RPMI7951 (cell line): ENCODE data around the gene B4GALNT2. TPM values are rescaled to one million over a fixed set of nuclear protein-coding genes. Genes with fewer than 3 reads are reported as not detected.
"Not testable (repeated sequence)": the region's sequence is repeated elsewhere in the genome, so short reads cannot be mapped to it uniquely, and the experiment has no call there.

Source experiments
- DNase-seq: peaks from one replicate; pipeline ENCODE4 v3.0.0-alpha.2; 2012; ENCODE audit warnings: low read depth
- total RNA-seq: library from RNA; depleted of rRNA; stranded (reverse); fragments of >200 nt; shearing (Covaris generic); gene quantifications from 2 replicates; pipeline ENCODE4 v1.2.3, GENCODE V29; 2014; rRNA removed

Gene B4GALNT2
- total RNA-seq: not detected in 2 replicates

- DNase-seq: no peak
Measured at GRCh38 chr17:49132699-49133364, at the start of gene B4GALNT2. B4GALNT2 (plus strand) TSS chr17:49132769; CDS start chr17:49132793, 24 bp downstream.

- DNase-seq: not testable (repeated sequence)
Measured at GRCh38 chr17:49085046-49085445, 47.5 kb upstream of the B4GALNT2 start.

GRCh38 chr17:49085565-49086315 lies 46.8 kb upstream of the B4GALNT2 start:
- DNase-seq: no peak

- DNase-seq: no peak
Measured at GRCh38 chr17:49086316-49086605, 46.3 kb upstream of the B4GALNT2 start.

- no peak for DNase-seq
Measured at GRCh38 chr17:49086649-49087048, 45.9 kb upstream of the B4GALNT2 start.

GRCh38 chr17:49089094-49089493 lies 43.5 kb upstream of the B4GALNT2 start:
- DNase-seq: no peak

GRCh38 chr17:49090878-49091594 lies 41.5 kb upstream of the B4GALNT2 start:
- no peak for DNase-seq

- peak; percentile 51 for DNase-seq
Measured at GRCh38 chr17:49093131-49093530, 39.4 kb upstream of the B4GALNT2 start.

- DNase-seq: no peak
Measured at GRCh38 chr17:49100601-49101000, 32.0 kb upstream of the B4GALNT2 start.

- peak; percentile 86 for DNase-seq
Measured at GRCh38 chr17:49101054-49101534, 31.5 kb upstream of the B4GALNT2 start.

- DNase-seq: not testable (repeated sequence)
Measured at GRCh38 chr17:49103360-49103759, 29.2 kb upstream of the B4GALNT2 start.

- DNase-seq: peak; percentile 38
Measured at GRCh38 chr17:49104511-49105074, 28.0 kb upstream of the B4GALNT2 start.

GRCh38 chr17:49106321-49107210 lies 26.0 kb upstream of the B4GALNT2 start:
- peak; percentile 34 for DNase-seq

GRCh38 chr17:49107211-49107557 lies 25.4 kb upstream of the B4GALNT2 start:
- no peak for DNase-seq

- DNase-seq: peak; percentile 34
Measured at GRCh38 chr17:49108318-49108717, 24.3 kb upstream of the B4GALNT2 start.

- DNase-seq: no peak
Measured at GRCh38 chr17:49110509-49110908, 22.1 kb upstream of the B4GALNT2 start.

- DNase-seq: no peak
Measured at GRCh38 chr17:49111934-49112333, 20.6 kb upstream of the B4GALNT2 start.

- DNase-seq: no peak
Measured at GRCh38 chr17:49112936-49113335, 19.6 kb upstream of the B4GALNT2 start.

GRCh38 chr17:49114703-49115102 lies 17.9 kb upstream of the B4GALNT2 start:
- no peak for DNase-seq

- DNase-seq: no peak
Measured at GRCh38 chr17:49117587-49118230, 14.9 kb upstream of the B4GALNT2 start.

- no peak for DNase-seq
Measured at GRCh38 chr17:49120166-49120565, 12.4 kb upstream of the B4GALNT2 start.
